Endothelial cell of umbilical vein (primary cell): ENCODE measurements around the gene R3HDML. TPM values are rescaled to one million over a fixed set of nuclear protein-coding genes. Genes with fewer than 3 reads are reported as not detected.

ENCODE experiments used
- BruUV-seq: library from RNA; stranded (reverse); fragments of 400-500 nt; replicated peaks from 2 replicates; lab custom pipeline; 2021; lab: Mats Ljungman, UMichigan
- CTCF ChIA-PET: fragments of 300-600, 350-600 bp; sonication (Branson Sonifier 250); formaldehyde crosslinking; loops from one replicate; lab custom pipeline; 2021; ENCODE audit warnings: antibody characterized with exemption, inconsistent platforms; lab: Charles Lee
- POLR2A ChIA-PET: fragments of 300-600, 350-600 bp; sonication (Branson Sonifier 250); formaldehyde crosslinking; loops from one replicate; lab custom pipeline; 2021; ENCODE audit warnings: antibody characterized with exemption, inconsistent platforms; lab: Charles Lee
- DNase-seq: peaks from one replicate; pipeline ENCODE4 v3.0.0-alpha.2; 2011; ENCODE audit warnings: low read depth, low spot score
- FAIRE-seq: peaks from 2 replicates; lab custom pipeline; 2011; peaks lifted over from hg19 to GRCh38; lab: Jason Lieb, UNC
- H2AFZ ChIP-seq: 2 replicates; pipeline ENCODE4 v1.6.0; 2012; ENCODE audit warnings: low read depth, low read length, control low read depth, inconsistent platforms
- H3K27ac ChIP-seq: 2 replicates; pipeline ENCODE4 v1.5.1; 2011; ENCODE audit warnings: low read depth, mild to moderate bottlenecking, control low read depth, low read length, moderate library complexity; ENCODE audit not compliant: insufficient read depth
- H3K27me3 ChIP-seq, 2 experiments: 2 replicates each; pipeline versions ENCODE4 v1.6.0 to v1.6.1; 2011; ENCODE audit warnings: low read length in 2 of 2, mixed read lengths in 1 of 2; ENCODE audit not compliant: control insufficient read depth in 2 of 2, insufficient read depth in 2 of 2
- H3K36me3 ChIP-seq, 2 experiments: 2 replicates in 1 of 2; 3 replicates in 1 of 2; pipeline ENCODE4 v1.5.1; 2011; ENCODE audit warnings: low read length in 2 of 2, mild to moderate bottlenecking in 1 of 2, moderate library complexity in 1 of 2; ENCODE audit not compliant: control insufficient read depth in 2 of 2, insufficient read depth in 2 of 2; ENCODE audit errors: extremely low read depth in 1 of 2
- H3K4me1 ChIP-seq: 3 replicates; pipeline ENCODE4 v1.5.1; 2011; ENCODE audit warnings: mild to moderate bottlenecking, low read length; ENCODE audit not compliant: control insufficient read depth, insufficient read depth; ENCODE audit errors: extremely low read depth
- H3K4me2 ChIP-seq: 2 replicates; pipeline ENCODE4 v1.6.1; 2011; ENCODE audit warnings: low read length, control low read depth, mixed read lengths; ENCODE audit not compliant: insufficient read depth
- H3K4me3 ChIP-seq, 3 experiments: fragments of 200-600 bp in 1 of 3; sonication (generic), shearing (Covaris generic) in 1 of 3; replicated peaks in 1 of 3; 2 replicates each; pipeline ENCODE4 v1.5.1; 2011 to 2016; ENCODE audit warnings: control low read depth in 3 of 3, low read length in 3 of 3, mild to moderate bottlenecking in 2 of 3, inconsistent platforms in 1 of 3, low read depth in 1 of 3, moderate library complexity in 1 of 3; ENCODE audit not compliant: insufficient read depth in 1 of 3
- H3K79me2 ChIP-seq: 2 replicates; pipeline ENCODE4 v1.6.0; 2012; ENCODE audit warnings: low read length, inconsistent platforms; ENCODE audit not compliant: control insufficient read depth, insufficient read depth
- H3K9ac ChIP-seq: replicated peaks from 2 replicates; pipeline ENCODE3; 2011; ENCODE audit warnings: low read length, control low read depth; ENCODE audit not compliant: insufficient read depth; ENCODE audit errors: extremely low read depth
- H3K9me1 ChIP-seq: replicated peaks from 3 replicates; pipeline ENCODE4 v1.6.0; 2011; ENCODE audit warnings: mild to moderate bottlenecking, low read length; ENCODE audit not compliant: control insufficient read depth, insufficient read depth; ENCODE audit errors: extremely low read depth
- H3K9me3 ChIP-seq: replicated peaks from 2 replicates; pipeline ENCODE4 v1.5.1; 2012; ENCODE audit warnings: low read length, inconsistent platforms; ENCODE audit not compliant: control insufficient read depth, insufficient read depth
- H4K20me1 ChIP-seq: replicated peaks from 2 replicates; pipeline ENCODE3; 2011; ENCODE audit warnings: mild to moderate bottlenecking, low read length; ENCODE audit not compliant: control insufficient read depth, insufficient read depth; ENCODE audit errors: extremely low read depth
- EZH2 ChIP-seq: IDR thresholded peaks from 2 replicates; pipeline ENCODE4 v1.6.1; 2012; ENCODE audit warnings: borderline replicate concordance, low read depth, mild to moderate bottlenecking, moderate library complexity, low read length, inconsistent platforms; ENCODE audit not compliant: severe bottlenecking
- FOS ChIP-seq: IDR thresholded peaks from 2 replicates; pipeline ENCODE4 v1.6.1; 2011; ENCODE audit warnings: mild to moderate bottlenecking, low read length, moderate library complexity, borderline replicate concordance; ENCODE audit not compliant: insufficient read depth
- GATA2 ChIP-seq: IDR thresholded peaks from 2 replicates; pipeline ENCODE4 v1.7.0; 2011; ENCODE audit warnings: low read depth, mild to moderate bottlenecking, moderate library complexity, mixed read lengths, low read length; ENCODE audit not compliant: insufficient read length, insufficient read depth
- JUN ChIP-seq: IDR thresholded peaks from 2 replicates; pipeline ENCODE4 v1.6.1; 2011; ENCODE audit warnings: borderline replicate concordance, low read depth; ENCODE audit not compliant: insufficient read length, insufficient read depth
- MAX ChIP-seq: IDR thresholded peaks from 2 replicates; pipeline ENCODE4 v1.6.1; 2011; ENCODE audit not compliant: insufficient read depth, insufficient read length
- MYC ChIP-seq: IDR thresholded peaks from one replicate; pipeline ENCODE4 v1.6.1; 2011; ENCODE audit warnings: mild to moderate bottlenecking, low read depth, low read length
- POLR2A ChIP-seq: IDR thresholded peaks from 2 replicates; pipeline ENCODE4 v1.6.1; 2012; ENCODE audit warnings: low read depth, mild to moderate bottlenecking, control low read depth, low read length
- POLR2AphosphoS5 ChIP-seq: IDR thresholded peaks from 2 replicates; pipeline ENCODE4 v1.6.1; 2012; ENCODE audit warnings: low read depth, mild to moderate bottlenecking, control low read depth, low read length, moderate library complexity; ENCODE audit not compliant: insufficient read depth
- dilution Hi-C: fragments of 300-500 bp; cut with MboI; formaldehyde crosslinking; loops from one replicate; pipeline ENCODE4 v1.15.0; 2019; ENCODE audit warnings: low sequenced_read_pairs; ENCODE audit not compliant: extremely low pct_ligation_motif_present
- intact Hi-C: fragments of 100-400 bp; cut with micrococcal nuclease; formaldehyde crosslinking; loops from one replicate; pipeline ENCODE4 v1.10.0; 2022
- polyA plus RNA-seq, 4 experiments: library from polyadenylated mRNA; depleted of rRNA in 3 of 4; stranded (reverse) in 3 of 4; unstranded in 1 of 4; fragments of >200 nt; gene quantifications; 2 replicates each; pipeline versions ENCODE4 v1.2.1 to v1.2.3, GENCODE V29; 2011 to 2012; ENCODE audit warnings: missing spikeins in 1 of 4
- total RNA-seq: library from RNA; stranded (reverse); gene quantifications from 2 replicates; pipeline ENCODE4 v1.2.3, GENCODE V29; 2021
- TF ChIP-seq, protein P1 (sequence below), 2 donors: IDR thresholded peaks; 1 replicate in 1 of 2; 2 replicates in 1 of 2; pipeline ENCODE4 v1.5.1; 2011; ENCODE audit warnings: low read length in 2 of 2, mild to moderate bottlenecking in 2 of 2, moderate library complexity in 2 of 2, control low read depth in 1 of 2, inconsistent platforms in 1 of 2, low read depth in 1 of 2; ENCODE audit not compliant: insufficient read depth in 1 of 2; ENCODE audit errors: extremely low read depth in 1 of 2

R3HDML gene
- total and polyA plus RNA-seq, 2 donors (not counting 3 experiments of a cell fraction or from before 2014, with no cell fraction given) = not detected

- Histone ChIP-seq H3K36me3 (no peaks in the 10 kb centered on the region), H3K4me2 (no peak overlapping the region), H3K79me2 (no peaks in the 10 kb centered on the region), H3K4me1 (no peaks in the 10 kb centered on the region), H3K9me1 (no peaks in the 10 kb centered on the region), H3K27ac (no peak overlapping the region), H3K27me3 (no peaks in the 10 kb centered on the region), H4K20me1 (no peaks in the 10 kb centered on the region), H2AFZ (no peak overlapping the region), H3K9me3 (no peaks in the 10 kb centered on the region), H3K4me3 (no peak overlapping the region), H3K9ac (no peak overlapping the region)
- no peak for TF ChIP-seq GATA2
- no peak for TF ChIP-seq POLR2AphosphoS5
- TF ChIP-seq MAX = no peak
- no peak for TF ChIP-seq FOS
- TF ChIP-seq, protein P1, sequence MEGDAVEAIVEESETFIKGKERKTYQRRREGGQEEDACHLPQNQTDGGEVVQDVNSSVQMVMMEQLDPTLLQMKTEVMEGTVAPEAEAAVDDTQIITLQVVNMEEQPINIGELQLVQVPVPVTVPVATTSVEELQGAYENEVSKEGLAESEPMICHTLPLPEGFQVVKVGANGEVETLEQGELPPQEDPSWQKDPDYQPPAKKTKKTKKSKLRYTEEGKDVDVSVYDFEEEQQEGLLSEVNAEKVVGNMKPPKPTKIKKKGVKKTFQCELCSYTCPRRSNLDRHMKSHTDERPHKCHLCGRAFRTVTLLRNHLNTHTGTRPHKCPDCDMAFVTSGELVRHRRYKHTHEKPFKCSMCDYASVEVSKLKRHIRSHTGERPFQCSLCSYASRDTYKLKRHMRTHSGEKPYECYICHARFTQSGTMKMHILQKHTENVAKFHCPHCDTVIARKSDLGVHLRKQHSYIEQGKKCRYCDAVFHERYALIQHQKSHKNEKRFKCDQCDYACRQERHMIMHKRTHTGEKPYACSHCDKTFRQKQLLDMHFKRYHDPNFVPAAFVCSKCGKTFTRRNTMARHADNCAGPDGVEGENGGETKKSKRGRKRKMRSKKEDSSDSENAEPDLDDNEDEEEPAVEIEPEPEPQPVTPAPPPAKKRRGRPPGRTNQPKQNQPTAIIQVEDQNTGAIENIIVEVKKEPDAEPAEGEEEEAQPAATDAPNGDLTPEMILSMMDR (IDR thresholded peaks at IDR 0.05; ENCODE audit: extremely low read depth in 1 of 2, insufficient read depth in 1 of 2, low read depth in 1 of 2, low read length in 2 of 2) = no peak
- TF ChIP-seq EZH2 = no peak
- no peak for TF ChIP-seq JUN
- no peak for TF ChIP-seq MYC
- TF ChIP-seq POLR2A = no peak
- BruUV-seq = no TSS peak
- DNase-seq = no peak
- dilution Hi-C loops = no loop called here
- ChIA-PET POLR2A (no interaction called here), CTCF (interaction anchor here (2.1 kb wide), 1 partner anchor 82 kb away, joined by 5 read pairs; no protein-coding TSS in a partner anchor)
- FAIRE-seq = no peak
- intact Hi-C loops = no loop called here
Measured at GRCh38 chr20:44301285-44301684, 35.6 kb upstream of the R3HDML start.
